HEK293 (cell line): ENCODE results near the gene ATP12A.
A peak's percentile ranks its signal among the peaks of the same experiment; 100 is the strongest.

Experiments used
- CTCF ChIA-PET: fragments of 350-600 bp; formaldehyde crosslinking; extraction: SDS; loops from one replicate; lab custom pipeline; 2021; ENCODE audit warnings: antibody characterized with exemption; lab: Yijun Ruan, JAX
- POLR2A ChIA-PET: fragments of 300-600 bp; formaldehyde crosslinking; extraction: SDS; loops from one replicate; lab custom pipeline; 2020; ENCODE audit warnings: antibody characterized with exemption, inconsistent platforms; lab: Yijun Ruan, JAX
- H3K27ac ChIP-seq: fragments of 200-500 bp; sonication (Bioruptor generic); 2 replicates; pipeline ENCODE4 v1.5.1; 2014; ENCODE audit warnings: low read depth, low read length, control low read depth, inconsistent platforms; ENCODE audit errors: extremely low read depth
- H3K36me3 ChIP-seq, 2 experiments: fragments of 200-500 bp in 1 of 2; sonication (Bioruptor generic) in 1 of 2; 1 replicate in 1 of 2; 2 replicates in 1 of 2; pipeline ENCODE4 v1.5.1; 2014 to 2017; ENCODE audit warnings: inconsistent platforms in 2 of 2, low read length in 2 of 2; ENCODE audit not compliant: control insufficient read depth in 2 of 2, insufficient read depth in 1 of 2
- H3K4me1 ChIP-seq: fragments of 200-500 bp; sonication (Bioruptor generic); 2 replicates; pipeline ENCODE4 v1.5.1; 2014; ENCODE audit warnings: mild to moderate bottlenecking, low read length, inconsistent platforms; ENCODE audit not compliant: control insufficient read depth, insufficient read depth
- H3K4me3 ChIP-seq: 2 replicates; pipeline ENCODE4 v1.5.1; 2011; ENCODE audit warnings: low read depth, mild to moderate bottlenecking, control low read depth, low read length, moderate library complexity
- H3K9me3 ChIP-seq: fragments of 200-500 bp; sonication (Bioruptor generic); 2 replicates; pipeline ENCODE4 v1.5.1; 2014; ENCODE audit warnings: low read depth, low read length, inconsistent platforms; ENCODE audit not compliant: control insufficient read depth, insufficient read depth
- BCL11B ChIP-seq: fragments of 450-650 bp; formaldehyde crosslinking; IDR thresholded peaks from 2 replicates; pipeline ENCODE4 v1.5.1; 2016; ENCODE audit warnings: low read depth, missing biosample characterization, missing genetic modification characterization
- IKZF3 ChIP-seq: fragments of 450-650 bp; IDR thresholded peaks from 2 replicates; pipeline ENCODE4 v1.5.0; 2018; ENCODE audit warnings: missing biosample characterization, mild to moderate bottlenecking, missing genetic modification characterization, moderate library complexity
- PRDM6 ChIP-seq: fragments of 450-650 bp; formaldehyde crosslinking; IDR thresholded peaks from 2 replicates; pipeline ENCODE4 v1.5.1; 2017; ENCODE audit warnings: missing biosample characterization, missing genetic modification characterization
- RBAK ChIP-seq: fragments of 450-650 bp; formaldehyde crosslinking; IDR thresholded peaks from 2 replicates; pipeline ENCODE4 v1.5.1; 2016; ENCODE audit warnings: missing biosample characterization, missing genetic modification characterization
- SALL2 ChIP-seq: fragments of 450-650 bp; formaldehyde crosslinking; IDR thresholded peaks from 2 replicates; pipeline ENCODE4 v1.5.0; 2017; ENCODE audit warnings: missing biosample characterization, mild to moderate bottlenecking, missing genetic modification characterization, borderline replicate concordance
- SETDB1 ChIP-seq: IDR thresholded peaks from one replicate; pipeline ENCODE4 v1.6.1; 2017; ENCODE audit warnings: mild to moderate bottlenecking, low read length, moderate library complexity, mixed read lengths; ENCODE audit not compliant: insufficient read length
- ZBTB7A ChIP-seq: fragments of 450-650 bp; formaldehyde crosslinking; IDR thresholded peaks from 2 replicates; pipeline ENCODE4 v1.5.1; 2016; ENCODE audit warnings: low read depth, missing biosample characterization, missing genetic modification characterization
- ZBTB8A ChIP-seq: fragments of 450-650 bp; formaldehyde crosslinking; IDR thresholded peaks from 2 replicates; pipeline ENCODE4 v1.5.1; 2016; ENCODE audit warnings: missing biosample characterization, missing genetic modification characterization
- ZNF211 ChIP-seq: fragments of 450-650 bp; formaldehyde crosslinking; IDR thresholded peaks from 2 replicates; pipeline ENCODE4 v1.5.1; 2016; ENCODE audit warnings: low read depth, missing biosample characterization, missing genetic modification characterization
- ZNF214 ChIP-seq: fragments of 450-650 bp; formaldehyde crosslinking; IDR thresholded peaks from 2 replicates; pipeline ENCODE4 v1.5.1; 2017; ENCODE audit warnings: missing biosample characterization, mild to moderate bottlenecking, missing genetic modification characterization, borderline replicate concordance
- ZNF221 ChIP-seq: fragments of 450-650 bp; formaldehyde crosslinking; IDR thresholded peaks from 2 replicates; pipeline ENCODE4 v1.5.1; 2017; ENCODE audit warnings: missing biosample characterization, missing genetic modification characterization, borderline replicate concordance
- ZNF302 ChIP-seq: fragments of 450-650 bp; formaldehyde crosslinking; IDR thresholded peaks from 2 replicates; pipeline ENCODE4 v1.5.1; 2016; ENCODE audit warnings: missing biosample characterization, missing genetic modification characterization, low read depth
- ZNF350 ChIP-seq: fragments of 450-650 bp; formaldehyde crosslinking; IDR thresholded peaks from 2 replicates; pipeline ENCODE4 v1.5.0; 2017; ENCODE audit warnings: missing biosample characterization, mild to moderate bottlenecking, missing genetic modification characterization
- ZNF398 ChIP-seq: fragments of 450-650 bp; formaldehyde crosslinking; IDR thresholded peaks from 2 replicates; pipeline ENCODE4 v1.5.1; 2017; ENCODE audit warnings: missing biosample characterization, missing genetic modification characterization
- ZNF473 ChIP-seq: fragments of 450-650 bp; formaldehyde crosslinking; IDR thresholded peaks from 2 replicates; pipeline ENCODE4 v1.5.1; 2017; ENCODE audit warnings: missing biosample characterization, missing genetic modification characterization
- ZNF518A ChIP-seq: fragments of 450-650 bp; formaldehyde crosslinking; conservative IDR thresholded peaks from 2 replicates; pipeline ENCODE4 v1.5.1; 2016; ENCODE audit warnings: low read depth, missing biosample characterization, missing genetic modification characterization
- ZNF530 ChIP-seq: fragments of 450-650 bp; formaldehyde crosslinking; IDR thresholded peaks from 2 replicates; pipeline ENCODE4 v1.5.1; 2016; ENCODE audit warnings: low read depth, missing biosample characterization, missing genetic modification characterization
- ZNF580 ChIP-seq: fragments of 450-650 bp; formaldehyde crosslinking; IDR thresholded peaks from 2 replicates; pipeline ENCODE4 v1.5.1; 2016; ENCODE audit warnings: missing biosample characterization, missing genetic modification characterization
- ZNF621 ChIP-seq: fragments of 450-650 bp; formaldehyde crosslinking; IDR thresholded peaks from 2 replicates; pipeline ENCODE4 v1.5.1; 2017; ENCODE audit warnings: missing biosample characterization, missing genetic modification characterization
- ZNF624 ChIP-seq: fragments of 450-650 bp; formaldehyde crosslinking; IDR thresholded peaks from 2 replicates; pipeline ENCODE4 v1.5.1; 2017; ENCODE audit warnings: missing biosample characterization, missing genetic modification characterization
- ZNF654 ChIP-seq: fragments of 450-650 bp; formaldehyde crosslinking; IDR thresholded peaks from 2 replicates; pipeline ENCODE4 v1.5.1; 2016; ENCODE audit warnings: low read depth, missing biosample characterization, missing genetic modification characterization
- ZSCAN16 ChIP-seq: fragments of 450-650 bp; formaldehyde crosslinking; IDR thresholded peaks from 2 replicates; pipeline ENCODE4 v1.5.1; 2016; ENCODE audit warnings: missing biosample characterization, missing genetic modification characterization
- ZSCAN30 ChIP-seq: fragments of 450-650 bp; IDR thresholded peaks from 2 replicates; pipeline ENCODE4 v1.5.1; 2018; ENCODE audit warnings: missing biosample characterization, mild to moderate bottlenecking, missing genetic modification characterization, moderate library complexity

The ATP12A gene

GRCh38 chr13:24648983-24649687 lies 31.1 kb upstream of the ATP12A start:
- Histone ChIP-seq H3K9me3 (no peaks in the 10 kb centered on the region), H3K4me3 (no peak overlapping the region), H3K36me3 (no peaks in the 10 kb centered on the region), H3K4me1 (no peaks in the 10 kb centered on the region), H3K27ac (no peak overlapping the region)
- POLR2A ChIA-PET: no interaction called here
- CTCF ChIA-PET: interaction anchor here (0.6 kb wide), 1 partner anchor 94 kb away, joined by 4 read pairs; no protein-coding TSS in a partner anchor
- no peak for TF ChIP-seq ZNF473 (tag by site-specific recombination)
- no peak for TF ChIP-seq ZNF580 (tag by site-specific recombination)
- TF ChIP-seq BCL11B (tag by site-specific recombination): no peak
- no peak for TF ChIP-seq ZNF302 (tag by site-specific recombination)
- TF ChIP-seq SETDB1: no peak
- TF ChIP-seq RBAK (tag by site-specific recombination): no peak

- POLR2A ChIA-PET: interaction anchor here (0.5 kb wide), 1 partner anchor 339 kb away, joined by 4 read pairs; no protein-coding TSS in a partner anchor
- TF ChIP-seq ZNF398 (tag by site-specific recombination) (peak; percentile 40; the same call in 1 of the 2 replicates), ZNF621 (tag by site-specific recombination) (no peak), ZNF350 (no peak), PRDM6 (no peak), ZNF624 (tag by site-specific recombination) (no peak)
- Histone ChIP-seq H3K4me3 (no peak overlapping the region), H3K4me1 (no peaks in the 10 kb centered on the region), H3K36me3 (no peaks in the 10 kb centered on the region), H3K27ac (no peak overlapping the region), H3K9me3 (no peaks in the 10 kb centered on the region)
- CTCF ChIA-PET: no interaction called here
These were observed 30.5 kb upstream of the ATP12A start for GRCh38 chr13:24649688-24650043.

GRCh38 chr13:24650161-24650560 lies 30.0 kb upstream of the ATP12A start:
- CTCF ChIA-PET: no interaction called here
- Histone ChIP-seq H3K4me1 (no peaks in the 10 kb centered on the region), H3K36me3 (no peaks in the 10 kb centered on the region), H3K9me3 (no peaks in the 10 kb centered on the region), H3K4me3 (no peak overlapping the region), H3K27ac (no peak overlapping the region)
- POLR2A ChIA-PET: interaction anchor here (0.5 kb wide), 1 partner anchor 339 kb away, joined by 4 read pairs; no protein-coding TSS in a partner anchor
- TF ChIP-seq ZNF530 (tag by site-specific recombination): no peak
- TF ChIP-seq ZSCAN30 (tag by site-specific recombination): no peak
- TF ChIP-seq ZNF214 (tag by site-specific recombination): no peak
- no peak for TF ChIP-seq ZNF221 (tag by site-specific recombination)
- no peak for TF ChIP-seq ZBTB8A (tag by site-specific recombination)
- no peak for TF ChIP-seq ZSCAN16
- no peak for TF ChIP-seq SALL2 (tag by site-specific recombination)
- TF ChIP-seq ZNF654 (tag by site-specific recombination): no peak
- no peak for TF ChIP-seq ZNF211 (tag by site-specific recombination)
- no peak for TF ChIP-seq ZNF518A (tag by site-specific recombination)
- no peak for TF ChIP-seq IKZF3 (tag by site-specific recombination)
- TF ChIP-seq ZBTB7A (tag by site-specific recombination): no peak
- no peak for TF ChIP-seq ZNF302 (tag by site-specific recombination)
